ENCODE data around the gene ITPKB.
"Not testable (repeated sequence)": the region's sequence is repeated elsewhere in the genome, so short reads cannot be mapped to it uniquely, and the experiment has no call there.

Gene ITPKB

DNA sequence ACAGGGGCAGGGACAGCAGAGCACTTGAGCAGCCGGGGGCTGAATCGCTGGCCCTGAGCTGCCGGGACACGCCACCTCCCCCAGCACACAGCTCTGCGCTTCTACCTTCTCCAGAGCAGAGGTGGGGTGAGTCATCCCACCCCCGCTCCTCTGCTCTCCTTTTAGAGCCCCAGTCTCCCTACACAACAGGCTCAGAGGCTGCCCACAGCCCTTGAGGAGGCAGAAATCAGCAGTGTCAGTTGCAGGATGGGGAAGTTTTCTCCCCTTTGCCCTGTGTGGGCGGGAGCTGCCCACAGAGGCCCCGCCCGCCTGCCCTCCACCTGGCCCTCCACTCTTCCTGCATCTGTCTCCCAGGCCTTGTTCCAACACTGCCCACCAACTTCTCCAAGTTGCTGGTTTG lies 95.9 kb downstream of the ITPKB start:
- Histone ChIP-seq H3K27me3 (ENCODE audit: control insufficient read depth in 5 of 5, insufficient read depth in 4 of 5, low read length in 5 of 5) (no peaks in the 10 kb centered on the region), H3K4me3 (ENCODE audit: low read depth in 1 of 5, low read length in 5 of 5) (no peak overlapping the region), H3K4me1 (ENCODE audit: control insufficient read depth in 5 of 5, insufficient read depth in 5 of 5, low read length in 5 of 5) (peaks cover 2 to 58% (median 15%) of the 10 kb centered on the region in 5 donors), H3K9ac (ENCODE audit: low read length in 5 of 5) (no peak overlapping the region), H3K36me3 (ENCODE audit: control insufficient read depth in 5 of 5, insufficient read depth in 5 of 5, low read length in 5 of 5) (peaks cover 0 to 93% (median 74%) of the 10 kb centered on the region in 5 donors), H3K9me3 (ENCODE audit: control insufficient read depth in 5 of 5, low read length in 5 of 5) (no peaks in the 10 kb centered on the region), H3K27ac (ENCODE audit: low read depth, low read length) (no peak overlapping the region)

DNA sequence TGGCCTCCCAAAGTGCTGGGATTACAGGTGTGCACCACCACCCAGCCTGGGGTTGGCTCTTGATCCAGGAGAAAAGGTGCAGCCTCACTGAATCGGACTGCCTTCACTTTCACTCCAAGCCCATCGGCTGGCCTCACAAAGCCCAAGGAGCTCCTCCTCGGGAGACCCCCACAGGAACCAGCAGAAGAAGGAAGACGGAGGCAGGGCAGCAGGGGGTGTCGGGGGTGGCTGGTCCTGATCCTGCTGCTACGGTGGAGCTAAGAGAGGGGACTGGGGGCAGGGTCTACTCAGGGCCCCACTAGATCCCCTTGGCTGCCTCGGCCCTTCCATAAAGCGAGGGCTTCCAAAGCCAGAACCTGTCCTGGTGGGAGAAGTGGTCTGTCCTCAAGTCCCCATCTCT lies 96.7 kb downstream of the ITPKB start:
- peaks cover 2 to 64% (median 23%) of the 10 kb centered on the region in 5 donors for H3K4me1 ChIP-seq (ENCODE audit: control insufficient read depth in 5 of 5, insufficient read depth in 5 of 5, low read length in 5 of 5)
- no peaks in the 10 kb centered on the region for H3K27me3 ChIP-seq (ENCODE audit: control insufficient read depth in 5 of 5, insufficient read depth in 4 of 5, low read length in 5 of 5)
- H3K27ac ChIP-seq (ENCODE audit: low read depth, low read length) = no peak overlapping the region
- H3K4me3 ChIP-seq (ENCODE audit: low read depth in 1 of 5, low read length in 5 of 5) = no peak overlapping the region
- no peak overlapping the region for H3K9ac ChIP-seq (ENCODE audit: low read length in 5 of 5)
- H3K9me3 ChIP-seq (ENCODE audit: control insufficient read depth in 5 of 5, low read length in 5 of 5) = no peaks in the 10 kb centered on the region
- peaks cover 0 to 93% (median 72%) of the 10 kb centered on the region in 5 donors for H3K36me3 ChIP-seq (ENCODE audit: control insufficient read depth in 5 of 5, insufficient read depth in 5 of 5, low read length in 5 of 5)

DNA sequence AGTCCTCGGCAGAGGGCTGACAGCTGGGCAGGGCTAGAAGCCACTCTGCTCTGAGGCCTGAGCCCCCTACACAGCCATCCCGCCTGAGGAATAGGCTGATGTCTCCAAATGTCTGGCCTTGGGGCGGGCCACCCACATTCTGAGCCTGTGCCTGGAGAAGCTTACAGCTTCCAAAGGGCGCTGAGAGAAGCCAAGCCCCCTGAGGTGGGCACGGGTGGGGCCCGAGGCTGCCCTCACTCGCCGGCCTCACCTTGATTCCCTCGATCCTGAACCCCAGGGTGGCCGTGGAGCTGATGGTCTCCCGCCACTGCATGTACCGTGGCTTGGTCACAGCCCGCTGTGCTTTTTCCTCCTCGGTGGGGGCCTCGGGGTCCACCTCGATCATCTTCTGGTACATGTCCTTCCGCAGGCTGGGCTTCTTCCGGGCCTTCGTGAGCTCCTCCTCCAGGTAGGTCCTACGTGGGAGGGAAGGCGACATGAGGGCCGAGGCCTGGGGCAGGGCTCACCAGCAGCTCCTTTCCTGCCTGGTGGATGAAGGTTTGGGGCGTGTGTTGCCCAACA lies 97.3 kb downstream of the ITPKB start:
- no peak overlapping the region for H3K27ac ChIP-seq (ENCODE audit: low read depth, low read length)
- H3K4me1 ChIP-seq (ENCODE audit: control insufficient read depth in 5 of 5, insufficient read depth in 5 of 5, low read length in 5 of 5) = peaks cover 2 to 60% (median 25%) of the 10 kb centered on the region in 5 donors

DNA sequence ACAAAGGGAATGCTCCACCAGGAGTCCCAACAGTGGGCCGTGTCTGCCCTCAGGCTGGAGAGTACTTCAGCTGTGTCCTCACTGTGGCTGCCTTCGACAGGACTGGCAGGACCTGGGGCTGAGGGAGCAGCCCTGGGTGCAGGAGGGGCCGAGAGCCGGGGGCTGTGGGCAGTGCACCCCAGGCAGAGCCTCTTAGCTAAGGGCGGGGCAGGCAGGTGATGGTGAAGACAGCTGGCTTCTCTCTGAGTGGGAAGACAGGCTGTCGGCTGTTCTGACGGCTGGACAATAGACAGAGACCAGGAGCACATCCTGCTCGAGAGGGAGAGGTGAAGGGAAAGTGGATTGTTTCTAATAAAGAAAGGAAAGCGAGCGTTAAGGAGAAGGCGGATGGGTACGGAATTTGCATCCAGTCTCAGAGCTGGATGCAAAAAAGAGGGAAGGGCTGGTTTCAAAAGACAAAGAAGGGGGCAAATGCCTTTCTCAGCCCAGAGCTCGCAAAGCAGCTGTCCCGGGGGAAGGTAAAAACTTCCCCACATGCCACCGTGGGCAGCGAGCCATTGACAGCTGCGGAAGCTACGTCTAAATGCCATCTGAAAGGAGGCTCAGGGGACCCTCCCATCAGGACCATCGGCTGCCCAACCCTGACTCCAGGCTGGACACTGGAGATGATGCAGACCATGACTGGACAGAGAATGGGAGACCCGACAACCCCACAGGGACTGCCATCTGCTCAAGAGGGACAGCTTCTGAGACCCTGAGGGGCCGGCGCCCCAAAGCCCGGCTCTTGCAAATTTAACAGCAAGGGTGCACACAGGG lies 98.6 kb downstream of the ITPKB start:
- Histone ChIP-seq H3K4me1 (ENCODE audit: control insufficient read depth in 5 of 5, insufficient read depth in 5 of 5, low read length in 5 of 5) (peaks cover 2 to 61% (median 21%) of the 10 kb centered on the region in 5 donors), H3K36me3 (ENCODE audit: control insufficient read depth in 5 of 5, insufficient read depth in 5 of 5, low read length in 5 of 5) (peaks cover 0 to 91% (median 68%) of the 10 kb centered on the region in 5 donors), H3K9me3 (ENCODE audit: control insufficient read depth in 5 of 5, low read length in 5 of 5) (no peaks in the 10 kb centered on the region), H3K4me3 (ENCODE audit: low read depth in 1 of 5, low read length in 5 of 5) (no peak overlapping the region), H3K27ac (ENCODE audit: low read depth, low read length) (no peak overlapping the region), H3K9ac (ENCODE audit: low read length in 5 of 5) (no peak overlapping the region), H3K27me3 (ENCODE audit: control insufficient read depth in 5 of 5, insufficient read depth in 4 of 5, low read length in 5 of 5) (no peaks in the 10 kb centered on the region)

More for the DNA sequence above, 97.3 kb downstream of the ITPKB start:
- Histone ChIP-seq H3K9me3 (ENCODE audit: control insufficient read depth in 5 of 5, low read length in 5 of 5) (no peaks in the 10 kb centered on the region), H3K9ac (ENCODE audit: low read length in 5 of 5) (no peak overlapping the region), H3K27me3 (ENCODE audit: control insufficient read depth in 5 of 5, insufficient read depth in 4 of 5, low read length in 5 of 5) (no peaks in the 10 kb centered on the region), H3K4me3 (ENCODE audit: low read depth in 1 of 5, low read length in 5 of 5) (no peak overlapping the region), H3K36me3 (ENCODE audit: control insufficient read depth in 5 of 5, insufficient read depth in 5 of 5, low read length in 5 of 5) (peaks cover 0 to 93% (median 72%) of the 10 kb centered on the region in 5 donors)

DNA sequence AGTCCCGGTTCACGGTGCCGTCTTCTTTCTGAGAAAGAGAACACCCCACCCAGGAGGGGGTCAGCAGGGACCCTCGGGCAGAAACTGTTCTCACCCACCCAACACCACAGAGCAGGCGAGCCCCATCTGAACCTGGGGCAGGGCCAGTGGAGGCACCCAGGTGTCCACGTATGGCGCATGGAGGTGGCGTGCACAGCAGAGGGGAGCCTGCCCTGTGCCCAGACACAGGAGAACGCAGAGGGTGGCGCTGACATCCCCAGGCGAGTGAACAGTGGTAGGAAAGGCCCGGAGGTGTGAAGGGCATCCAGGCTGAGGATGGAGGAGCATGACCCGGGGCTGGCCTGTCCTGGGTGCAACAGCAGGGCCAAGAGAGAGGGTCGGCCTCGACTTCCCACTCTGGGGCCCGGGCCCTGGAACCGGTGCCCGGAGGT lies 99.4 kb downstream of the ITPKB start:
- no peak overlapping the region for H3K27ac ChIP-seq (ENCODE audit: low read depth, low read length)
- peaks cover 2 to 61% (median 21%) of the 10 kb centered on the region in 5 donors for H3K4me1 ChIP-seq (ENCODE audit: control insufficient read depth in 5 of 5, insufficient read depth in 5 of 5, low read length in 5 of 5)
- no peak overlapping the region for H3K4me3 ChIP-seq (ENCODE audit: low read depth in 1 of 5, low read length in 5 of 5)
- no peaks in the 10 kb centered on the region for H3K27me3 ChIP-seq (ENCODE audit: control insufficient read depth in 5 of 5, insufficient read depth in 4 of 5, low read length in 5 of 5)
- peaks cover 0 to 82% (median 65%) of the 10 kb centered on the region in 5 donors for H3K36me3 ChIP-seq (ENCODE audit: control insufficient read depth in 5 of 5, insufficient read depth in 5 of 5, low read length in 5 of 5)
- no peaks in the 10 kb centered on the region for H3K9me3 ChIP-seq (ENCODE audit: control insufficient read depth in 5 of 5, low read length in 5 of 5)
- H3K9ac ChIP-seq (ENCODE audit: low read length in 5 of 5) = no peak overlapping the region

DNA sequence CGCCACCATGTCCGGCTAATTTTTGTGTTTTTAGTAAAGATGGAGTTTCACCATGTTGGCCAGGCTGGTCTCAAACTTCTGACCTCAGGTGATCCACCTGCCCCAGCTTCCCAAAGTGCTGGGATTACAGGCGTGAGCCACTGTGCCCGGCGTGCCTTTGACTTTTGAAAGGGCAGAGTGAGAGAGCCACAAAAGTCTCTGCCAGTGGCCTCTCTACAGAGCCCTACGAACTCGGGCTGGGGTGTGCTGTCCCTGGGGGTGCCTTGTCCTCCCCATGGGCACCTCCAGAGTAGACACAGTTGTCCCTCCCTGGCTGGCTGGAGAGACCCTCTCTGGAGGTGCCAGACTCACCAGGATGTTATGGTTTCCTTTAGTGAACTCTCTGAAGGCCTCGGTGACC lies 99.9 kb downstream of the ITPKB start:
- H3K9me3 ChIP-seq (ENCODE audit: control insufficient read depth in 5 of 5, low read length in 5 of 5); H3K9ac ChIP-seq (ENCODE audit: low read length in 5 of 5); H3K27ac ChIP-seq (ENCODE audit: low read depth, low read length); H3K4me3 ChIP-seq (ENCODE audit: low read depth in 1 of 5, low read length in 5 of 5); H3K27me3 ChIP-seq (ENCODE audit: control insufficient read depth in 5 of 5, insufficient read depth in 4 of 5, low read length in 5 of 5): not testable (repeated sequence)
- Histone ChIP-seq H3K36me3 (ENCODE audit: control insufficient read depth in 5 of 5, insufficient read depth in 5 of 5, low read length in 5 of 5) (peaks cover 0 to 83% (median 67%) of the 10 kb centered on the region in 5 donors), H3K4me1 (ENCODE audit: control insufficient read depth in 5 of 5, insufficient read depth in 5 of 5, low read length in 5 of 5) (peaks cover 2 to 62% (median 21%) of the 10 kb centered on the region in 5 donors)

DNA sequence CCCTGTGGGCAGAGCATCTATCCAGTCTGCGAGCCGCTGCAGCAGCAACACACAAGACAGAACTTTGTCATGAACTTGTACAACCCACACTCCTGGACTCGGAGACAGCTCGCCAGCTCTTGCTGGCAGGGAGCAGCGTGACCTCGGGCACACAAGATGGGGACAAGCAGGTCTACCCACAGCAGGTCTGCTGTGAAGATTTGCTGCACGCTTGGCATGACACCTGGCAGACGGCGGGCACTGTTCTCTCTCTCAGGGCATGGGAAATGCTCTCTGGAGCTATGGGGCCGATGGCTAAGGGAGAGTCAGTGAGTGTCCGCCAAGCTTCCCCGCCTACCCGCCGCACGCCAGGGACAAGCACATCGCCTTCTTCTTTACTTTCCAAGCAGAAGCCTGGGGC lies 100.5 kb downstream of the ITPKB start:
- Histone ChIP-seq H3K4me1 (ENCODE audit: control insufficient read depth in 5 of 5, insufficient read depth in 5 of 5, low read length in 5 of 5) (peaks cover 3 to 62% (median 24%) of the 10 kb centered on the region in 5 donors), H3K9ac (ENCODE audit: low read length in 5 of 5) (no peak overlapping the region), H3K27me3 (ENCODE audit: control insufficient read depth in 5 of 5, insufficient read depth in 4 of 5, low read length in 5 of 5) (no peaks in the 10 kb centered on the region), H3K4me3 (ENCODE audit: low read depth in 1 of 5, low read length in 5 of 5) (no peak overlapping the region), H3K9me3 (ENCODE audit: control insufficient read depth in 5 of 5, low read length in 5 of 5) (no peaks in the 10 kb centered on the region), H3K36me3 (ENCODE audit: control insufficient read depth in 5 of 5, insufficient read depth in 5 of 5, low read length in 5 of 5) (peaks cover 0 to 81% (median 62%) of the 10 kb centered on the region in 5 donors), H3K27ac (ENCODE audit: low read depth, low read length) (no peak overlapping the region)

DNA sequence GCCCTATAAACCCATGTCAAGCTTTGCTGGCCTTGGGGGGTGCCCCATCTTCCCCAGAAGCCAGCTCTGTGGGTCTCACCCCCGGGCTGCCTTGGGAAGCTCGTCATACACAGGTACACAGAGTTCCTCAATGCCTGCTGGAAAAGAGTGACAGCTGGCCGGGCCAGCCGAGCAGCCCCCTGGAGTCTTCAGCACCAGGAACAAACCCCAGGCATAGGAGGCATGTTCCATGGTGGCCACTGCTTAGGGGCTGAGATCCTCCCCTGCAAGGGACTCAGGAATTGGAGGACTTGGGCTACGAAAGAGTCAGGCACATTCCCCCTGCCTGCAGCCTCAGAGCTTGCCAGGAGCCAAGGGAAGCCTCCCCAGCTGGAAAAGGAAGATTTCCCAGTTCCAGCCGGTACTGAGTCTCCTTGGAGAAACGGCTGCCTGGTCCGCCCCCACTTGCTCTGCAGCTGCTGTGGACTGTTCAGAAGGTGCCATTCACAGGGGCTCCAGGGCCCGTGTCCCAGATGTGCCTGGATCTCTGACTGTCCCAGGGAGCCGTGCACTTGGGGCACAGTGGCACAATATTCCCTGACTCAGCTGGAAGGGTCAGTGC lies 101.0 kb downstream of the ITPKB start:
- Histone ChIP-seq H3K27me3 (ENCODE audit: control insufficient read depth in 5 of 5, insufficient read depth in 4 of 5, low read length in 5 of 5) (no peaks in the 10 kb centered on the region), H3K9ac (ENCODE audit: low read length in 5 of 5) (peak overlapping the region in 1 of 5 donors; percentile 8), H3K4me3 (ENCODE audit: low read depth in 1 of 5, low read length in 5 of 5) (no peak overlapping the region), H3K4me1 (ENCODE audit: control insufficient read depth in 5 of 5, insufficient read depth in 5 of 5, low read length in 5 of 5) (peaks cover 5 to 62% (median 22%) of the 10 kb centered on the region in 5 donors), H3K36me3 (ENCODE audit: control insufficient read depth in 5 of 5, insufficient read depth in 5 of 5, low read length in 5 of 5) (peaks cover 0 to 82% (median 65%) of the 10 kb centered on the region in 5 donors), H3K9me3 (ENCODE audit: control insufficient read depth in 5 of 5, low read length in 5 of 5) (no peaks in the 10 kb centered on the region), H3K27ac (ENCODE audit: low read depth, low read length) (no peak overlapping the region)

DNA sequence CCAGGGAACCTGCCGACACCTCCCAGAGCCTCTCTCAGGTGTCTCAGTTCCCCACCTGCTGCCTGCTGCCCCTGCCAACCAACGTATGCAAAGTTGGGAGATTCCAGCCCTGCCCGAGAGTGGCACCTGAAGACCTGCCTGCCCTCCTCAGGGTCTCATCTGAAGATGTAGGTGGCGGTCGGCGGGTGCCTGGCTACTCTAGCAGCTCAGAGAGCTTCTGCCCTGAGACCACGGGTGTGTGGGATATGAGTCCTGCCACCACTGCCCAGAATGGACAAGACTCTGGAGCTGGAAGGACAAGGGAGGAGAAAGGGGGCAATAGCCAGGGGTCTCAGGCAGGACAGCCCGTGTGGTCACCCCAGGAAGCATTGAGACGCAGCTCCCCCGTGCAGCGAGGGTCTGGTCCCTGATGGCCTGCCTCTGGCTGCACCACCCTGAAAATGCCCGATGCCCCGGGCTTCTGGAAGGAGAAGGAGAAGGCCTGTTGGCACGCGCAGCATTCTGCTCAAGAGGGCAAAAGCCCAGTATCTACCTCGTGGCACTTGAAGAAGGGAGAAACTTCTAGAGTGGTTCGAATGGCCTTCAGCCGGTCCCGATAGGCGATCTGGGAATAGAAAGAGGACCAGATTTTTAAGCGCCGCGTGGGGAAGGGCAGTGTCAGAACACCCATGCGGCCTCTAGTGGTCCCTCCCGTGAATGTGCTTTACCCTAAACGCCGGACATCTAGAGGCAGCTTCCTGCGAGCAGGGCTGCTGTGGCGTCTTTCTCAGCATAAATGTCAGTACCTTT lies 101.7 kb downstream of the ITPKB start:
- Histone ChIP-seq H3K4me1 (ENCODE audit: control insufficient read depth in 5 of 5, insufficient read depth in 5 of 5, low read length in 5 of 5) (peaks cover 5 to 67% (median 22%) of the 10 kb centered on the region in 5 donors), H3K27me3 (ENCODE audit: control insufficient read depth in 5 of 5, insufficient read depth in 4 of 5, low read length in 5 of 5) (no peaks in the 10 kb centered on the region), H3K27ac (ENCODE audit: low read depth, low read length) (no peak overlapping the region), H3K36me3 (ENCODE audit: control insufficient read depth in 5 of 5, insufficient read depth in 5 of 5, low read length in 5 of 5) (peaks cover 0 to 80% (median 63%) of the 10 kb centered on the region in 5 donors), H3K9me3 (ENCODE audit: control insufficient read depth in 5 of 5, low read length in 5 of 5) (no peaks in the 10 kb centered on the region), H3K4me3 (ENCODE audit: low read depth in 1 of 5, low read length in 5 of 5) (no peak overlapping the region), H3K9ac (ENCODE audit: low read length in 5 of 5) (no peak overlapping the region)

Measured in subcutaneous abdominal adipose tissue (tissue), 5 donors.